ENCODE results near the gene SP1.

Gene SP1

DNA sequence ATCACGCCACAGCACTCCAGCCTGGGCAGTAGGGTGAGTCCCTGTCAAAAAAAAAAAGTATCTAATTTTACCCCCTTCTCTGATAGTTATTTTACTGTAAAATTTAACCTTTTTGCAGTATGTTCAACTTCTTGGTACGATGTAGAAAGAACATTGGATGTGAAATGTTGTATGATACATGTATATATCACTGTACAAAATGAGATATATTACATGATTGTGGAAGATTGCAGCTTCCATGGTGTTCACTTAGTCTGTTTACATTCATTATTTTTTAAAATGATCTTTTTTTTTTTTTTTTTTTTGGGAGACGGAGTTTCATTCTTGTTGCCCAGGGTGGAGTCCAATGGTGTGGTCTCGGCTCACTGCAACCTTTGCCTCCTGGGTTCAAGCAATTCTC is 9.0 kb downstream of the SP1 start:
- no peaks in the 10 kb centered on the region for H3K9me2 ChIP-seq (ENCODE audit: low read depth, low read length)
- H3K79me2 ChIP-seq (ENCODE audit: insufficient read depth, low read length) = peaks cover 66% of the 10 kb centered on the region
- H3K27ac ChIP-seq (ENCODE audit: low read depth, low read length, poor library complexity, severe bottlenecking) = no peak overlapping the region
- H4K20me1 ChIP-seq (ENCODE audit: insufficient read depth, low read length) = no peaks in the 10 kb centered on the region
- no peaks in the 10 kb centered on the region for H3F3A ChIP-seq (ENCODE audit: insufficient read depth, low read length)
- H3K4me3 ChIP-seq (ENCODE audit: low read depth, low read length, poor library complexity, severe bottlenecking) = no peak overlapping the region
- H3K9me3 ChIP-seq (ENCODE audit: low read length) = no peaks in the 10 kb centered on the region
- H3K4me1 ChIP-seq (ENCODE audit: insufficient read depth, low read length, severe bottlenecking) = peaks cover 59% of the 10 kb centered on the region
- peaks cover 28% of the 10 kb centered on the region for H3K36me3 ChIP-seq (ENCODE audit: insufficient read depth, low read length)
- H3K27me3 ChIP-seq (ENCODE audit: insufficient read depth, low read length) = no peaks in the 10 kb centered on the region
- H3K9ac ChIP-seq (ENCODE audit: low read length) = no peak overlapping the region
- TF ChIP-seq, protein P1, sequence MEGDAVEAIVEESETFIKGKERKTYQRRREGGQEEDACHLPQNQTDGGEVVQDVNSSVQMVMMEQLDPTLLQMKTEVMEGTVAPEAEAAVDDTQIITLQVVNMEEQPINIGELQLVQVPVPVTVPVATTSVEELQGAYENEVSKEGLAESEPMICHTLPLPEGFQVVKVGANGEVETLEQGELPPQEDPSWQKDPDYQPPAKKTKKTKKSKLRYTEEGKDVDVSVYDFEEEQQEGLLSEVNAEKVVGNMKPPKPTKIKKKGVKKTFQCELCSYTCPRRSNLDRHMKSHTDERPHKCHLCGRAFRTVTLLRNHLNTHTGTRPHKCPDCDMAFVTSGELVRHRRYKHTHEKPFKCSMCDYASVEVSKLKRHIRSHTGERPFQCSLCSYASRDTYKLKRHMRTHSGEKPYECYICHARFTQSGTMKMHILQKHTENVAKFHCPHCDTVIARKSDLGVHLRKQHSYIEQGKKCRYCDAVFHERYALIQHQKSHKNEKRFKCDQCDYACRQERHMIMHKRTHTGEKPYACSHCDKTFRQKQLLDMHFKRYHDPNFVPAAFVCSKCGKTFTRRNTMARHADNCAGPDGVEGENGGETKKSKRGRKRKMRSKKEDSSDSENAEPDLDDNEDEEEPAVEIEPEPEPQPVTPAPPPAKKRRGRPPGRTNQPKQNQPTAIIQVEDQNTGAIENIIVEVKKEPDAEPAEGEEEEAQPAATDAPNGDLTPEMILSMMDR (IDR thresholded peaks at IDR 0.05; ENCODE audit: low read length) = no peak
- no peak for TF ChIP-seq EZH2 (IDR thresholded peaks at IDR 0.05; ENCODE audit: borderline replicate concordance, low read length)
- no peak overlapping the region for H2AFZ ChIP-seq (ENCODE audit: low read length)
- H3K4me2 ChIP-seq (ENCODE audit: low read length) = peak overlapping the region; percentile 22; the same call in 1 of the 2 replicates

DNA sequence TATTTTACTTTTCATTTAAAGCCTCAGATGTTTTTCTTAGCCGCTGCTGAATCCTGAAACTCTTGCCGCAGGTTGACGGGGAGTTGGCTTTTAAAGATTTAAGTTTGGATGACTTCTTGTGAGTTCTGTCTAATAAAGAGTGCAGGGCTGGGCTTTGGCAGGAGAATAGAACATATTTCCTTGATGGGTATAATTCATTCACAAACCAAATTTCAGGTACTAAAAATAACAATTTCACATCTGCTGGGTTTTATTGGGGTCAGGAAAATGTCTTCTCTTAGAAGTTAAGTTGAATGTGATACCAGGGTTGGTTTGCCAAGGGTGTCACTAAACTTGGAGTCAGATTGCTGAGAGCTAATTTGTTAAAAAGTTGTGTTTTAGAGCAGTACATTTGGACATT is 9.7 kb downstream of the SP1 start:
- Histone ChIP-seq H3F3A (ENCODE audit: insufficient read depth, low read length) (no peaks in the 10 kb centered on the region), H2AFZ (ENCODE audit: low read length) (no peak overlapping the region), H3K9ac (ENCODE audit: low read length) (no peak overlapping the region), H3K4me1 (ENCODE audit: insufficient read depth, low read length, severe bottlenecking) (peaks cover 54% of the 10 kb centered on the region), H3K4me2 (ENCODE audit: low read length) (peak overlapping the region; percentile 27), H3K79me2 (ENCODE audit: insufficient read depth, low read length) (peaks cover 62% of the 10 kb centered on the region), H3K27me3 (ENCODE audit: insufficient read depth, low read length) (no peaks in the 10 kb centered on the region), H3K9me3 (ENCODE audit: low read length) (no peaks in the 10 kb centered on the region), H3K9me2 (ENCODE audit: low read depth, low read length) (no peaks in the 10 kb centered on the region), H3K36me3 (ENCODE audit: insufficient read depth, low read length) (peaks cover 22% of the 10 kb centered on the region), H4K20me1 (ENCODE audit: insufficient read depth, low read length) (no peaks in the 10 kb centered on the region), H3K4me3 (ENCODE audit: low read depth, low read length, poor library complexity, severe bottlenecking) (no peak overlapping the region), H3K27ac (ENCODE audit: low read depth, low read length, poor library complexity, severe bottlenecking) (no peak overlapping the region)
- TF ChIP-seq, protein P1 (IDR thresholded peaks at IDR 0.05; ENCODE audit: low read length) = no peak
- no peak for TF ChIP-seq EZH2 (IDR thresholded peaks at IDR 0.05; ENCODE audit: borderline replicate concordance, low read length)

DNA sequence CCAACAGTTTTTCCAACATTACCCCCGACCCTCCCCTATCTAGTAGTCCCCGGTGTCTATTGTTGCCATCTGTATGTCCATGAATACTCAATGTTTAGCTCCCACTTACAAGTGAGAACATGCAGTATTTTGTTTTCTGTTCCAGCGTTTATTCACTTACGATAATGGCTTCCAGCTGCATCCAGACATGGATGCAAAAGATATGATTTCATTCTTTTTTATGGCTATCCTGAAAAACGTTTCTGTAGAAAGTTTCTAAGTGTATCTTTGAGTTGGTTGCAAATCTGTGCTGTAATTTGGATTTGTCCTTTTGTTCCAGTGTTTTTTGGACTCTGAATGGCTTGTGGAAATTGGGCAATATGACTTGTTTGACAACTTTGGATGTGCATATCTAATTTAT is 11.7 kb downstream of the SP1 start:
- Histone ChIP-seq H3F3A (ENCODE audit: insufficient read depth, low read length) (no peaks in the 10 kb centered on the region), H3K27ac (ENCODE audit: low read depth, low read length, poor library complexity, severe bottlenecking) (no peak overlapping the region), H3K9me2 (ENCODE audit: low read depth, low read length) (no peaks in the 10 kb centered on the region), H3K4me1 (ENCODE audit: insufficient read depth, low read length, severe bottlenecking) (peaks cover 44% of the 10 kb centered on the region), H3K4me3 (ENCODE audit: low read depth, low read length, poor library complexity, severe bottlenecking) (no peak overlapping the region), H3K79me2 (ENCODE audit: insufficient read depth, low read length) (peaks cover 56% of the 10 kb centered on the region), H3K27me3 (ENCODE audit: insufficient read depth, low read length) (no peaks in the 10 kb centered on the region), H3K4me2 (ENCODE audit: low read length) (no peak overlapping the region), H3K36me3 (ENCODE audit: insufficient read depth, low read length) (peaks cover 15% of the 10 kb centered on the region; the same call in 1 of the 2 replicates), H4K20me1 (ENCODE audit: insufficient read depth, low read length) (no peaks in the 10 kb centered on the region), H2AFZ (ENCODE audit: low read length) (no peak overlapping the region), H3K9me3 (ENCODE audit: low read length) (no peaks in the 10 kb centered on the region), H3K9ac (ENCODE audit: low read length) (no peak overlapping the region)
- no peak for TF ChIP-seq EZH2 (IDR thresholded peaks at IDR 0.05; ENCODE audit: borderline replicate concordance, low read length)
- TF ChIP-seq, protein P1 (IDR thresholded peaks at IDR 0.05; ENCODE audit: low read length) = no peak
